Spleen (tissue), 7 donors: ENCODE results near the gene DNAH11.

Experiments
- POLR2A ChIP-seq, 3 donors: fragments of 450-650 bp; IDR thresholded peaks; one replicate each; pipeline ENCODE4 v1.5.1; 2017; ENCODE audit warnings: antibody characterized with exemption in 3 of 3, mild to moderate bottlenecking in 1 of 3
- POLR2AphosphoS5 ChIP-seq, 3 donors: sonication (generic); formaldehyde crosslinking; IDR thresholded peaks; one replicate each; pipeline ENCODE4 v1.5.1; 2017; ENCODE audit warnings: antibody characterized with exemption in 3 of 3
- TF ChIP-seq, protein P1 (sequence below), 11 experiments: fragments of 200-600 bp in 7 of 11; fragments of 450-650 bp in 4 of 11; sonication (generic) in 4 of 11; IDR thresholded peaks in 8 of 11; conservative IDR thresholded peaks in 3 of 11; 1 replicate in 7 of 11; 2 replicates in 4 of 11; pipeline versions ENCODE4 v1.4.0 to v1.8.0; 2016 to 2021; ENCODE audit warnings: antibody characterized with exemption in 11 of 11, inconsistent platforms in 4 of 11, mild to moderate bottlenecking in 1 of 11
- donor health status: DM: no; HTN: no; CAD: no; lungs with moderate emphysema.
- donor health status: DM: no; HTN: no; CAD: no.
- donor health status: DM: no; HTN: no; CAD: no.

DNA sequence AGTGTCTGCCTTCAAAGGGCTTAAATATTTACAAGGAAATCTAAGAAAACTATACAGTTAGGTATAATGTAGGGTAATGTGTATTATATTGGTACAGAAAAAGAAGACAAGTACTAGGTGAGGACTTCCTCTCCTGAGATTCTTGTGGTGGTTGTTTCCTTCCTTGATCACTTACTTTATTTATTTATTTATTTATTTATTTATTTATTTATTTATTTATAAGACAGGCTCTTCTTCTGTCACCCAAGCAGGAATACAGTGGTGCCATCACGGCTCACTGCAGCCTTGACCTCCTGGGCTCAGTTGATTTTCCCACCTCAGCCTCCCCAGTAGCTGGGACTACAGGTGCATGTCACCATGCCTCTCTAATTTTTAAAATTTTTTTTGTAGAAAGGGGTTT lies 18.2 kb upstream of the DNAH11 start:
- TF ChIP-seq, protein P1, sequence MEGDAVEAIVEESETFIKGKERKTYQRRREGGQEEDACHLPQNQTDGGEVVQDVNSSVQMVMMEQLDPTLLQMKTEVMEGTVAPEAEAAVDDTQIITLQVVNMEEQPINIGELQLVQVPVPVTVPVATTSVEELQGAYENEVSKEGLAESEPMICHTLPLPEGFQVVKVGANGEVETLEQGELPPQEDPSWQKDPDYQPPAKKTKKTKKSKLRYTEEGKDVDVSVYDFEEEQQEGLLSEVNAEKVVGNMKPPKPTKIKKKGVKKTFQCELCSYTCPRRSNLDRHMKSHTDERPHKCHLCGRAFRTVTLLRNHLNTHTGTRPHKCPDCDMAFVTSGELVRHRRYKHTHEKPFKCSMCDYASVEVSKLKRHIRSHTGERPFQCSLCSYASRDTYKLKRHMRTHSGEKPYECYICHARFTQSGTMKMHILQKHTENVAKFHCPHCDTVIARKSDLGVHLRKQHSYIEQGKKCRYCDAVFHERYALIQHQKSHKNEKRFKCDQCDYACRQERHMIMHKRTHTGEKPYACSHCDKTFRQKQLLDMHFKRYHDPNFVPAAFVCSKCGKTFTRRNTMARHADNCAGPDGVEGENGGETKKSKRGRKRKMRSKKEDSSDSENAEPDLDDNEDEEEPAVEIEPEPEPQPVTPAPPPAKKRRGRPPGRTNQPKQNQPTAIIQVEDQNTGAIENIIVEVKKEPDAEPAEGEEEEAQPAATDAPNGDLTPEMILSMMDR (IDR thresholded peaks at IDR 0.05 in 8 of 11, conservative IDR thresholded peaks at IDR 0.05 in 3 of 11), result no peak
- no peak for TF ChIP-seq POLR2A (IDR thresholded peaks at IDR 0.05)
- no peak for TF ChIP-seq POLR2AphosphoS5 (IDR thresholded peaks at IDR 0.05)
